ENCODE data around the gene GORASP2. TPM values are rescaled to one million over a fixed set of nuclear protein-coding genes. Genes with fewer than 3 reads are reported as not detected.

The GORASP2 gene
- total RNA-seq, 4 donors from 2014 or later = 53.9 to 67.0 (median 56.3) TPM

GRCh38 chr2:170967553-170967952 is 38.5 kb downstream of the GORASP2 start:
- H3K9me3 ChIP-seq = no peaks in the 10 kb centered on the region
- DNase-seq (no peak), ATAC-seq (no peak)
- H3K36me3 ChIP-seq = peaks cover 3 to 49% of the 10 kb centered on the region in 2 donors
- no peak overlapping the region for H3K27ac ChIP-seq
- intact Hi-C loops (cut with DNase I; ENCODE audit: low total_unique reads) (no loop called here), in situ Hi-C loops (cut with MboI; ENCODE audit: low sequenced_read_pairs in 4 of 4) (loop anchor here in 2 of 4 donors (5.0 to 25.0 kb wide), 2 partner anchors 195 to 450 kb away; partner anchors contain the start of gene TLK1 (in 2 of the 2))
- no peaks in the 10 kb centered on the region for H3K27me3 ChIP-seq
- TF ChIP-seq, protein P1, sequence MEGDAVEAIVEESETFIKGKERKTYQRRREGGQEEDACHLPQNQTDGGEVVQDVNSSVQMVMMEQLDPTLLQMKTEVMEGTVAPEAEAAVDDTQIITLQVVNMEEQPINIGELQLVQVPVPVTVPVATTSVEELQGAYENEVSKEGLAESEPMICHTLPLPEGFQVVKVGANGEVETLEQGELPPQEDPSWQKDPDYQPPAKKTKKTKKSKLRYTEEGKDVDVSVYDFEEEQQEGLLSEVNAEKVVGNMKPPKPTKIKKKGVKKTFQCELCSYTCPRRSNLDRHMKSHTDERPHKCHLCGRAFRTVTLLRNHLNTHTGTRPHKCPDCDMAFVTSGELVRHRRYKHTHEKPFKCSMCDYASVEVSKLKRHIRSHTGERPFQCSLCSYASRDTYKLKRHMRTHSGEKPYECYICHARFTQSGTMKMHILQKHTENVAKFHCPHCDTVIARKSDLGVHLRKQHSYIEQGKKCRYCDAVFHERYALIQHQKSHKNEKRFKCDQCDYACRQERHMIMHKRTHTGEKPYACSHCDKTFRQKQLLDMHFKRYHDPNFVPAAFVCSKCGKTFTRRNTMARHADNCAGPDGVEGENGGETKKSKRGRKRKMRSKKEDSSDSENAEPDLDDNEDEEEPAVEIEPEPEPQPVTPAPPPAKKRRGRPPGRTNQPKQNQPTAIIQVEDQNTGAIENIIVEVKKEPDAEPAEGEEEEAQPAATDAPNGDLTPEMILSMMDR (IDR thresholded peaks at IDR 0.05 in 4 of 5, conservative IDR thresholded peaks at IDR 0.05 in 1 of 5) = no peak
- TF ChIP-seq POLR2A (IDR thresholded peaks at IDR 0.05) = no peak
- no peak overlapping the region for H3K4me3 ChIP-seq
- H3K4me1 ChIP-seq = no peaks in the 10 kb centered on the region

- peaks cover 4 to 5% of the 10 kb centered on the region in 2 donors for H3K4me1 ChIP-seq
- no peak for TF ChIP-seq POLR2A (IDR thresholded peaks at IDR 0.05)
- TF ChIP-seq, protein P1 (IDR thresholded peaks at IDR 0.05 in 4 of 5, conservative IDR thresholded peaks at IDR 0.05 in 1 of 5) = no peak
- DNase-seq (no peak), ATAC-seq (no peak)
- H3K9me3 ChIP-seq = no peaks in the 10 kb centered on the region
- in situ Hi-C loops (cut with MboI; ENCODE audit: low sequenced_read_pairs in 4 of 4) (loop anchor here in 2 of 4 donors (5.0 to 25.0 kb wide), 2 partner anchors 194 to 449 kb away; partner anchors contain the start of gene TLK1 (in 2 of the 2)), intact Hi-C loops (cut with DNase I; ENCODE audit: low total_unique reads) (no loop called here)
- peaks cover 3 to 40% of the 10 kb centered on the region in 2 donors for H3K36me3 ChIP-seq
- no peaks in the 10 kb centered on the region for H3K27me3 ChIP-seq
- H3K27ac ChIP-seq = no peak overlapping the region
- no peak overlapping the region for H3K4me3 ChIP-seq
These were observed 39.4 kb downstream of the GORASP2 start for GRCh38 chr2:170968205-170969003.

- intact Hi-C loops (cut with DNase I; ENCODE audit: low total_unique reads) (no loop called here), in situ Hi-C loops (cut with MboI; ENCODE audit: low sequenced_read_pairs in 4 of 4) (loop anchor here in 2 of 4 donors (5.0 to 25.0 kb wide), 2 partner anchors 193 to 448 kb away; partner anchors contain the start of gene TLK1 (in 2 of the 2))
- peaks cover 4 to 5% of the 10 kb centered on the region in 2 donors for H3K4me1 ChIP-seq
- no peak for TF ChIP-seq POLR2A (IDR thresholded peaks at IDR 0.05)
- TF ChIP-seq, protein P1 (IDR thresholded peaks at IDR 0.05 in 4 of 5, conservative IDR thresholded peaks at IDR 0.05 in 1 of 5) = no peak
- H3K27me3 ChIP-seq = no peaks in the 10 kb centered on the region
- DNase-seq (no peak), ATAC-seq (no peak)
- no peak overlapping the region for H3K4me3 ChIP-seq
- H3K27ac ChIP-seq = no peak overlapping the region
- H3K36me3 ChIP-seq = peaks cover 3 to 34% of the 10 kb centered on the region in 2 donors
- H3K9me3 ChIP-seq = no peaks in the 10 kb centered on the region
These were observed 40.0 kb downstream of the GORASP2 start for GRCh38 chr2:170969030-170969429.

GRCh38 chr2:170969872-170970496 is 40.9 kb downstream of the GORASP2 start:
- no peaks in the 10 kb centered on the region for H3K27me3 ChIP-seq
- H3K4me3 ChIP-seq = no peak overlapping the region
- no peak for DNase-seq
- no peak overlapping the region for H3K27ac ChIP-seq
- H3K9me3 ChIP-seq = no peaks in the 10 kb centered on the region
- H3K4me1 ChIP-seq = peaks cover 4 to 5% of the 10 kb centered on the region in 2 donors
- in situ Hi-C loops (cut with MboI; ENCODE audit: low sequenced_read_pairs in 4 of 4) (loop anchor here (5.0 to 25.0 kb wide), 2 partner anchors 192 to 447 kb away; partner anchors contain the start of gene TLK1 (in 2 of the 4)), intact Hi-C loops (cut with DNase I; ENCODE audit: low total_unique reads) (loop anchor here (5.0 kb wide), 1 partner anchor 462 kb away; the partner anchor contains the start of genes DCAF17 and METTL8)
- TF ChIP-seq POLR2A (IDR thresholded peaks at IDR 0.05) = no peak
- TF ChIP-seq, protein P1 (IDR thresholded peaks at IDR 0.05 in 4 of 5, conservative IDR thresholded peaks at IDR 0.05 in 1 of 5) = no peak
- peaks cover 3 to 26% of the 10 kb centered on the region in 2 donors for H3K36me3 ChIP-seq
- no peak for ATAC-seq

All from gastrocnemius medialis (tissue), 4 donors.